HS-5 (cell line): ENCODE data around the gene PNMA6A.
"Not testable (repeated sequence)": the region's sequence is repeated elsewhere in the genome, so short reads cannot be mapped to it uniquely, and the experiment has no call there.

Experiments used
- DNase-seq: peaks from one replicate; pipeline ENCODE4 v3.0.0-alpha.2; 2012; ENCODE audit warnings: low read depth

Gene PNMA6A

DNA sequence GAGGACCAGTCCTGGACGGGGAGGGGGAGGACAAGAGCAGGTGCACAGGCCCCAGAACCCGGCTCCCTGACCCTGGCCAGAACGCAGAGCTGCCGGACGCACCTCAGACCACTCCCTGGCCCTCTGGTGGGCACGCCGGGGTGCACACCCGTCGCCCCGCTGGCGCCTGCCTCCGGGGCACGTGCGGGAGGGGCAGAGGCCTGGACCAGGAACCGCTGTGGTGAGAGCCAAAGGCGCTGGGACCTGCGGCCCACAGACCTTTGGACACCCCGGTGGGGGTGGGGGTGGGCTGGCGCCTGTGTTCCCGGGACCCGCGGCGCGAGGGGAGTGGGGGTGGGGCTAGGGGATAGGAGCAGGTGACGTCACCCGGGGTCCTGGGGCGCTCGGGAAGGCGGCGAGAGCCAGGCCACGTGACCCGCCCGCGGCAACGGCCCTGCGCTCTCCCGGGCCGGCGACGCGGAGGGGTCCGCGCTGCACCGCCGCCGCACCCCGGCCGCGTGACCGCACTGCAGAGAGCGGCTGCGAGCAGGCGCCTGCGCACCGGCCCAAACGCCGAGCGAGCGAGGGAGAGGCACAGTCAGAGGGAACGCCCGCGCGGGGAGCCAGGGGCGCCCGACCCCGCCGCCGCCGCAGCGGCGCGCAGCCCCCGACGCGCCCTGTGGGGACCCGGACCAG is at the start of gene PNMA6A:
TSS of gene PNMA6A (plus strand) at position 546 of the 675 bp plus-strand sequence. CDS start 609 bp downstream, outside the sequence.
- DNase-seq, result not testable (repeated sequence)

DNA sequence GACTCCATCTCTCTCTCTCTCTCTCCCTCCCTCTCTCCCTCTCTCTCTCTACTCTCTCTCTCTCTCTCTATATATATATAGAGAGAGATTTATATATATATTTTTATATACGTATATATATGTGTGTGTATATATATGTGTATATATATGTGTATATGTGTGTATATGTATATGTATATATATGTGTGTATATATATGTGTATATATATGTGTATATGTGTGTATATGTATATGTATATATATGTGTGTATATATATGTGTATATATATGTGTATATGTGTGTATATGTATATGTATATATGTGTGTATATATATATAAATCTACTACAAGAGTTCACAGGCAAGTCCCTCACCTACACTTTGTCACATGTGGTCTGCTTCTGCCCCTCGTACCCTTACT is 45.8 kb upstream of the PNMA6A start:
- not testable (repeated sequence) for DNase-seq

DNA sequence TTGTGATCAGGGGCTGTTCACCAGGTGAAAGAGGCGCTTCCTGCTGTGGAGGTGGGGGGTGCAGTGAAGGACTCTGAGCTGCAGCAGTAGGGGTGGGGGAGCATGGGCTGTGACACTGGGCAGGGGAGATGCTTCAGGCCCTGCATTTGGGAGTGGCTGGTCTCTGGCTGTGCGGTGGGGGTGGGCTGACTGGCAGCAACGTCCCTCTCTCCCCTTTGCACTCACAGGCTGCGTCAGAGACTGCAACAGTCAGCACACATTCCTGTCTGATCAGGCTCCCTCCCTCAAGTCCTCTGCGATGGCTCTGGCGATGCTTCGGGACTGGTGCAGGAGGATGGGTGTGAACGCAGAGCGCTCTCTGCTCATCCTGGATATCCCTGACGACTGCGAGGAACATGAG is 43.8 kb upstream of the PNMA6A start:
- DNase-seq, result not testable (repeated sequence)

DNA sequence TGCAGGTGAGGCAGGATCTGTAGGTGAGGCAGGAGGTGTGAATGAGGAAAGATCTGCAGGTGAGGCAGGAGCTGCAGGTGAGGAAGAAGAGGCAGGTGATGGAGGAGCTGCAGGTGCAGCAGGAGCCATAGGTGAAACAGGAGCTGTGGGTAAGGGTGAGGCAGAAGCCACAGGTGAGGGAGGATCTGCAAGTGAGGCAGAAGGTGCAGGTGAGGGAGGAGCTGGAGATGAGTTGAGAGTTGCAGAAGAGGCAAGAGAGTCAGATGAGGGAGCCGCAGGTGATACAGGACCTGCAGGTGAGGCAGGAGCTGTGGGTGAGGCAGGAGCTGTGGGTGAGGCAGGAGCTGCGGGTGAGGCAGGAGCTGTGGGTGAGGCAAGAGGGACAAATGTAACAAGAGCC is 43.1 kb upstream of the PNMA6A start:
- DNase-seq, result no peak

DNA sequence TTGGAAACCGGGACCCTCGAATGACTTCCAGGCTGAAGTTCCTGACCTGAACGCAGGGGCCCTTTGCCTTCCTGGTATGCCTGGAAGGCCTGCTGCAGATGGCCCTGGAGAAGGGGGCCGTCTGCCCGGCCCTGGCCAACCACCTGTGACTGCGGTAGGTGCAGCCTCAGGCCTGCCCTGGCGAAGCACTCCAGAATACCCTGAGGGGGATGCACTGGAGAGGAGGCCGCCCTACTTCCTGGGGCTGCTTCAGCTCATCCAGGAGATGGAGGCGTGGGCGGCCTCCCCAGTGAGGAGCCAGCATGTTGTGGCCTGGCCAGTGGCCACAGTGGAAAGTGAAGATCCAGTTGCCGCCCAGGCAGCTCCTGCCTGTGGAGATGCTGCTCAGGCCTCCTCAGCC is 42.4 kb upstream of the PNMA6A start:
- no peak for DNase-seq

DNA sequence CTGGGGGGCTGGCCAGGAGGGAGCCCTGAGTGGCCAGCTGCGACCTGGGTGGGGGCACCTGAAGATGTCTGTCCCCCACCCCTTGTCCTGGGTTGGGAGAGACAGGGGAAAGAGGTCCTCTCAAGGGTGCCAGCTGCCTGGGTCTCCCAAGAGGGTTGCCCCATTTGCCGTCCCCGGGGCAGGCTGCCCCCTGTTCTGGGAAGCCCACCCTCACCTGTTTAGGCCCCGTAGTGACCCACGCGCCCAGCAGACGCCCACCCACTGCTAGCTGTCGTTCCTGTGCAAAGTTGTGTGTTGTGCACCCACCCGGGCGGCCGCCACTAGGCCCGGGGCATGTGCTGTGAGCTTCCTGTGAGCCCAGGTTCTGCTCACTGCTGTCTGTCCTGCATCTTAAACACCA is 41.5 kb upstream of the PNMA6A start:
- no peak for DNase-seq

DNA sequence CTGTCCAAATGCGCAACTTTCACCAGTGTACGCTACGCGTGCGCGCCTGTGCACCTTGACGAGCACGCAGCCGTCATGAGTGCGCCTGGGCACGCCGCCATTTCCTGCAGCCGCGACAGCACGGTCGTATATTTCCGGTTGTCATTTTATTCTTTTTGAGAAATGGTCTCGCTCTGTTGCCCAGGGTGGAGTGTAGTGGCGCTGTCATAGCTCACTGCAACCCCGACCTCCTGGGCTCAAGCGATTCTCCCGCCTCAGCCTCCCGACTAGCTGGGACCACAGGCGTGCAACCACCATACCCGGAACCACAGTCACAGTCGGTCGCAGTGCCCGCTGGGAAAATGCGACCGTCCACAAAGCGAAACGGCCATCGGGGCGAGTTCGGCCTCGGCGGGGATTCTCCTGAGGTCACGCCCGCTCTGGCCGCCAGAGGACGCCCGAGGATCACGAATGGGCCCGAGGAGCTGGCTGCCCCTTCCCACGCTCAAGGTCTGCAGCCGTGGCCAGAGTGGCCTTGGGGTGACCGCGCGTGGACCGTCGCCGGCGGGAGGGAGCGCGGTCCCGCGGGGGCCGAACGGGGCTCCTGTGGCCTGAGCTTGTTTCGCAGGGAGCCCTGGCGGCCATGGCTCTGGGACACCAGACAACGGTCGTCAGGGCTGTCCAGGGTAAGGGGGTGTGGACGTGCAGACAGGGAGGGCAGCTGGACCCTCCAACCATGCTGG is 39.7 kb upstream of the PNMA6A start:
- peak; percentile 11 for DNase-seq

DNA sequence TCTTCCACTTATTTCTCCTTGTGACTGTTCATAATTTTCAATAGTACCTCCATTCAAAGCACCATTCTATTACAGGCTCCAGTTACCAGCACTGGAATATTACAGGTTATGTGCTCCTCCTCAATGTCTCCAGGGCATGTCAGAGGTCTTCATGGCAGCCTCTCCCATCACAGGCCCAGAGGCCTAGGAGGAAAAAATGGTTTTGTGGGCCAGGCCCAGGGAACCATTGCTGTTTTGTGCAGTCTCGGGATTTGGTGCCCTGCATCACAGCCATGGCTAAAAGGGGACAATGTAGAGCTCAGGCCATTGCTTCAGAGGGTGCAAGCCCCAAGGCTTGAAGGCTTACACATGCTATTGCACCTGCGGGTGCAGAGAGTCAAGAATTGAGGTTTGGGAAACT is 23.2 kb upstream of the PNMA6A start:
- DNase-seq, result no peak

DNA sequence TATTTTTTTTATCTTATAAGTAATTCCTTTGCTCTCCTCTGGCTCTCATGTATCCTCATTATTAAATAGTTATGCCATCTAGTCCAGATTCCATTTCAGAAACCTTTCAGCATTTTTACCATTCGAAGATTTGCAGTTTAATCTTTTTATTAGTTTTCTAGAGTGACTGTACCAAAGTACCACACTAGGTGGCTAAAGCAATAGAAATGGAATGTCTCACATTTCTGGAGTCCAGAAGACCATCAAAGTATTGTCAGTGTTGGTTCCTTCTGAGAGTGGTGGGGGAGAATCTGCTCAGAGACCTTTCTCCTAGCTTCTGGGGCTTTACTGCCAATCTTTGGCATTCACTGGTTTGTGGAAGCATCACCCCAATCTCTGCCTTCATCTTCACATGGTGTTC is 19.7 kb upstream of the PNMA6A start:
- DNase-seq, result no peak

DNA sequence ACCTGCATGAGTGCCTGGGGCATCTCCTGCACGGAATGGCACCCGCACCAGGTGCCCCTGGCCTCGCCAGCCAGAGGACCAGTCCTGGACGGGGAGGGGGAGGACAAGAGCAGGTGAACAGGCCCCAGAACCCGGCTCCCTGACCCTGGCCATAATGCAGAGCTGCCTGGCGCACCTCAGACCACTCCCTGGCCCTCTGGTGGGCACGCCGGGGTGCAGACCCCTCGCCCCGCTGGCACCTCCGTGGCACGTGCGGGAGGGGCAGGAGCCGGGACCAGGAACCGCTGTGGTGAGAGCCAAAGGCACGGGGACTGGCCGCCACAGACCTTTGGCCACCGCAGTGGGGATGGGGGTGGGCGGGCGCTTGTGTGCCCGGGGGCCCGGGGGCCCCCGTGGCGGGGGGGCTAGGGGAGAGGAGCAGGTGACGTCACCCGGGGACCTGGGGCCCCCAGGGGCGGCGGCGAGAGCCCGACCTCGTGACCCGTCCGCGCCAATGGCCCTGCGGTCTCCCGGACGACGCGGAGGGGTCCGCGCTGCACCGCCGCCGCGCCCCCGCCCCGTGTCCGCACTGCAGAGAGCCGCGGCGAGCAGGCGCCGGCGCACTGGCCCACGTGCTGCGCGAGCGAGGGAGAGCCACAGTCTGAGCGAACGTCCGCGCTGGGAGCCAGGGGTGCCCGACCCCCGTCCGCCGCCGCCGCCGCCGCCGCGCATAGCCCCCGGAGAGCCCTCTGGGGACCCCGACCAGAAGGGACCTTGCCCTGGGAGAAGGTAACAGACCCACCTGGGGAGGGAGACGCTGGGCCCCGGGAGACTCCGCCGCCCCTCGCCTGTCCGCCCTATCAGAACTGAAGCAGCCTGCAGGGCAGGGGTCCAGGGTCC is 16.1 kb upstream of the PNMA6A start, which contains the start of gene PNMA3:
TSS of gene PNMA3 (plus strand) at position 600 of the 879 bp plus-strand sequence. CDS start 586 bp downstream, outside the sequence.
- no peak for DNase-seq

DNA sequence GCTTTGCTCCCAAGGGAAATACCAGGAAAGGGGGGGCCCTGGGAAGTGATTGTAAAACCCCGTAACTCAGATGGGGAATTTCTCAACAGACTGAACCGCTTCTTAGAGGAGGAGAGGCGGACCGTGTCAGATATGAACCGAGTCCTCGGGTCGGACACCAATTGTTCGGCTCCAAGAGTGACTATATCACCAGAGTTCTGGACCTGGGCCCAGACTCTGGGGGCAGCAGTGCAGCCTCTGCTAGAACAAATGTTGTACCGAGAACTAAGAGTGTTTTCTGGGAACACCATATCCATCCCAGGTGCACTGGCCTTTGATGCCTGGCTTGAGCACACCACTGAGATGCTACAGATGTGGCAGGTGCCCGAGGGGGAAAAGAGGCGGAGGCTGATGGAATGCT is 15.0 kb upstream of the PNMA6A start:
- no peak for DNase-seq

DNA sequence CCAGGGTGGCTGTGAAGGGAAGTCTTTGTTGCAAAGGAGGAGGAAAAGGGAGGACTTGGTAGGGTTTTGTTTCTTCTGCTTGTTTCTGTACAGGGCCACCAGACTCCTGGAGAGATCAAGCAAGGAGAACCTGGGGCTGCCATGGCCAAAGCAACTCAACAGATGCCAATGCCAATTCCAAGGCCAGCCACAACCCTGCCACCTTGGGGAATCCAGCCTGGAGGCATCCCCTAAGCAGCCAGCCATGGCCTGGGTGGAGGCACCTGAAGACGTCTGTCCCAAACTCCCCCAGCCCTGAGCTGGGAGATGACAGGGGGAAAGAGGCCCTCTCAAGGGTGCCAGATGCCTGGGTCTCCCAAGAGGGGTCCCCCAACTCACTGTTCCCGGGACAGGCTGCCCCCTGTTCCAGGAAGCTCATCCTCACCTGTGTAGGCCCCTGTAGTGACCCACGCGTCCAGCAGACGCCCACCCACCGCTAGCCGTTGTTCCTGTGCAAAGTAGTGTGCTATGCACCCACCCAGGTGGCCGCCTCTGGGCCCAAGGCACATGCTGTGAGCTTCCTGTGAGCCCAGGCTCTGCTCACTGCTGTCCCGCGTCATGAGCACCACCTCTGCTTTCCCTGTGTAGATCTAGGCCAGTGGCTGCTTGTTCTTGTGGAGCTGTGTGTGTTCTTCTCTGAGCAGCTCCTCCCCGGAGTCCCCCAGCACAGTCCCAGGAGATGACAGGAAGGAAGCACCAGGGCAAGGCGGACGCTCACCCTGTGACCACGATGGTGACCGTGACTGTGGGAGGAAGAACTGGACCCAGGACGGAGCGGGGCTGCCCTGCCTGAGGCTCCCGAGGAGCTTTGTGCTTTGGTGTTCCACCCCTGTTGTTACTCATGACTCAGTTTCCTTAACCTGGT is 12.8 kb upstream of the PNMA6A start:
- no peak for DNase-seq

DNA sequence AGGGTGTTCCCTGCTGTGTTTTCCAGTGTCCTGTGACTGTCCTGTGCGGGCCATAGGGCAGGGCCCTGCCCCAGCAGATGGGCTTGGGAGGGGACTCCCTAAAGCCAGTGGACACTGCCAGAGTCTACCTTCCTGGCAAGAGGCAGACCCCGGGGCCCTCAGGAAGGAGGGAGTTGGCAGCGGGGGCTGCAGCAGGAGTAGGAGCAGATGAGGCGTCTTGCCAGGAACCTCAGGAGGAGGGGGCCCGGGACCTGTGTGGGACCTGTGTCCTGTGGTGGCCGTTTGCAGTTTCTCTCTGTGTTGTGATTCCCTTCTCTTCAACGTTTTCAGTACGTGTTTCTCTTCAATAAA is 12.2 kb upstream of the PNMA6A start:
- DNase-seq, result no peak

DNA sequence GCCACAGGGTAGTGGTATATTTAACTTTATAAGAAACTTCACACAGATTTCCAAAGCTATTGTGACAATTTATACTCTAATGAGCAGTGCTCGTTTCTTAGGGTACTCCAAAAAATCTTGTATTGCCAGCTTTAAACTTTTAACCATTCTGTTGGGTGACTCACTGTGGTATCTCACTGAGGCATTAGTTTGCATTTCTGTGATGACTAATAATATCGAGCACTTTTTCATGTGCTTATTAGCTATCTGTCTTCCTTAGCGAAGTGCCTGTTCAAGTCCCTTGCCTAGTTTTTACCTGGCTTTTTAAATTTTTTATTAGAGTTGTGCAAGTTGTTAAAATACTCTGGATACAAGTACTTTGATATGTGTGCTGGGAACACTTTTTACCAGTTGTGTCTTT is 10.5 kb upstream of the PNMA6A start:
- no peak for DNase-seq

DNA sequence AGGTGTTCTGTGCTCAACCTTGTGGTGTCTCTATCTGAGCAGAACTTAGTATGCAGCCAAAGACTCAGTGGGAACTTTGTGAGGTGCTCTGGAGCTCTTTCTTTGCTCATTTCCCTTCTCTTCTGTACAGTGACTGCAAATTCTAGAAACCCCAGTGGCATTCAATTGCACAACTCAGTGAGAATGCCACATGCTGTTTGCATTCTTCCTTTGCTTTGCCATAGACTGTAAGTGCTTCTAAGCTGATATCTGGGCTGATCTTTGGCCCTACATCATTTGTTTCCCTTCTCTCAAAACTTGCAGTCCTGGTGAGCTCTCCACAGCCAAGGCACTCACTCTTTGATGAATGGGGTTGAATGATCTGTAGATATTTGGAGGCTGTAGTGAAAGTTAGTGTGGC is 8.9 kb upstream of the PNMA6A start:
- DNase-seq, result no peak

DNA sequence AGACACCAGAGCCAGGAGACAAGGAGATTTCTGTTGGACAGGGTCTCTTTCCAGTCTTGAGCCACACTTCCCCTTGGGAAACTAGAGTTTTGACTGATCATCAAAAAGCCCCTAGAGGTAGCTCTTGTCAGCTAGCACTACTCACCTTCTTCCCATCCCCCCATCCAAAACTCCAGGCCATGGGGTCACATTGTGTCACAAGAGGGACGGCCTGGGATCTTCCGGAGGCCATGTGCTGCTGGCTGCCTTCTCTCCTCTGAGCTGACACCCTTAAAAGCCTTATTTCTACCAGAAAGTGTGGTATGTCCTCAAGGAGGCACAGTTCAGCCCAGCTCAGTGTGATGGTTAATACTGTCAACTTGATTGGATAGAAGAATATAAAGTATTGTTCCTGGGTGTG is 8.2 kb upstream of the PNMA6A start:
- no peak for DNase-seq

DNA sequence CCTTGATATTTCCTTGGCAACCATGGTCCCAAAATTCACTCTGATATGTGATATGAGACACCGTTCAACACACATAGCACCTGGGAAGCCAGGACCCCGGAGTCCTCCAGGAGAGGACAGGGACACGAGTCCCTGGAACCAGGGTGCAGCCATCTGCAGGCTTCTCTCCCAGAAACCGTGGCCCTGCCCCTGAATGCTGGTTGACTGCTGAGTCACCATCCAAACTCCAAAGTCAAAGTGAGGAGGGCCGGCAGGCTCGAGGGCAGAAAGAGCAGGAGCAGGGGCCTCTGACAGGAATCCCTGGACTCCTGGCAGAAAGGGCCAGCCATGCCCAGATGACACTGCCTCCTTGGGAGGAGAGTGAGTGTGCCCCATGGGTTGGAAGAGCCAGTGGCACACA is 6.9 kb upstream of the PNMA6A start:
- no peak for DNase-seq

DNA sequence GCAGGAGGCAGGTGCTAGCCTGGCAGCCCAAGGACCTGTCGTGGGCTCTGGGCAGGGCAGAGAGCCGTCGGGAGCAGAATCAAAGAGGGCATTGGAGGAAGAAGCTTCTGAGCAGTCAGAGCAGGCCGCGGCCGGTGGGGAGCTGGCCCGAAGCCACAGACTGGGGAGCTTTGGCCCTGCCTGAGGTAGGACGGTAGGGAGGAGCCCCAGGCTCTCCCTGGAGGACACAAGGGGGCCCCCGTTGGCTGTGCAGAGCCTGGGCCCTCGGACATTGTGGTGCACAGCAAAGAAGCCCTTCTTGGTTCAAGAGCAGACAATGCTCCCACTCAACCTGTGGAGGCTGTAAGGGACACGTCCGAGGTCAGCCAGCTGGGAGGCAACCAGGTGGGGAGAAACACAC is 5.9 kb upstream of the PNMA6A start:
- DNase-seq, result not testable (repeated sequence)

DNA sequence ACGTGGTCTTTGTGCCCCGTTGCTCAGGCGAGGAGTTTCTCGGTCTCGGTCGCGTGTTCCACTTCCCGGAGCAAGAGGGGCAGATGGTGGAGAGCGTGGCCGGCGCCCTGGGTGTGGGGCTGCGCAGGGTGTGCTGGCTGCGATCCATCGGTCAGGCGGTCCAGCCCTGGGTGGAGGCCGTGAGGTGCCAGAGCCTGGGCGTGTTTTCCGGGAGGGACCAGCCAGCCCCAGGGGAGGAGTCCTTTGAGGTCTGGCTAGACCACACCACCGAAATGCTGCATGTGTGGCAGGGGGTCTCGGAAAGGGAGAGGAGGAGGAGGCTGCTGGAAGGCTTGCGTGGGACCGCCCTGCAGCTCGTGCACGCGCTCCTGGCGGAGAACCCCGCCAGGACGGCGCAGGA is 1.1 kb downstream of the PNMA6A start:
- not testable (repeated sequence) for DNase-seq

DNA sequence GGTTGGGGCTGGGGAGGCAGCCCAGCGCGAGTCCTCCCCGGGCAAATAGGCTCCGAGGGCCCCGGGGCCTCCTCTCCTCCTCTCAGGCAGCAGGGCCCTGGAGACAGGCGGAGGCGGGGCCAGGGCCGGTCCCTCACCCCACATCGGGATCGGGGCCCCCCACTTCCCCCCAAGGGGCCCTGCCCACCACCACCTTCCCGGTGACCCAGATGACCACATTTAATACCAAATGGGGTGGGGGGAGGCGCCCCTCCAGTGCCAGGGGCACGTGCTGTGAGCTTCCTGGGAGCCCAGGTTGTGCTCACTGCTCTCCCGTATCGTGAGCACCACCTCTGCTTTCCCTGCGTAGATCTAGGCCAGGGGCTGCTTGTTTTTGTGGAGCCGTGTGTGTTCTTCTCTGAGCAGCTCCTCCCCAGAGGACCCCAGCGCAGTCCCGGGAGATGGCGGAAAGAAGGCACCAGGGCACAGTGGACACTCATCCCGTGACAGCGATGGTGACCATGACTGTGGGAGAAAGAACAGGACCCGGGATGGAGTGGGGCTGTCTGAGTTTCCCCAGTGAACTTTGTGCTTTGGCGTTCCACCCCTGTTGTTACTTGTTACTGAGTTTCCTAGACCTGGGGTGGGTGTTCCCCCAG is 2.1 kb downstream of the PNMA6A start:
- DNase-seq, result no peak

DNA sequence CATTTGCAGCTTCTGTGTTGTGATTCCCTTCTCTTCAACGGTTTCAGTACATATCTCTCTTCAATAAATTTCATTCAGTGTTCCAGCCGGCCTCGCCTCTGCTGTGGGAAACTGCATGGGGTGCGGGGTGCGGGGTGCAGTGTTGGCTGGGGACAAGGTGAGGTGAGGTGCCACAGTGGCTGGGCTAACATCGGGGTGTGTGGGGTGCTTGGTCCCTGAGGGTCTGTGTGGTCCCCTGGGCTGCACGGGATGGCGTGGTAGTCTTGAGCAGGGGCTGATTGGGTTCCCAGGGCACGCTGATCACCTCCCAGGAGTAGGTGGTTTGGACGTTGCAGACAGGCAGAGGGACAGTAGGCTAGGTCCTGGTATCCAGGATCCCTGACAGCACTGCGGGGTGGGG is 2.7 kb downstream of the PNMA6A start:
- no peak for DNase-seq
